ENCODE data around the gene TSPAN31.

The TSPAN31 gene

GRCh38 chr12:57739387-57739786, 5.5 kb upstream of the TSPAN31 start:
- no peak overlapping the region for H3K4me3 ChIP-seq (ENCODE audit: low read depth in 1 of 2, low read length in 2 of 2)
- no peaks in the 10 kb centered on the region for H3K9me3 ChIP-seq (ENCODE audit: control insufficient read depth in 1 of 2, low read length in 2 of 2)
- no peaks in the 10 kb centered on the region for H3K36me3 ChIP-seq (ENCODE audit: control insufficient read depth in 1 of 2, insufficient read depth in 2 of 2, low read length in 2 of 2)
- H3K27me3 ChIP-seq (ENCODE audit: low read depth, low read length) = peaks cover 33% of the 10 kb centered on the region
- no peak overlapping the region for H3K27ac ChIP-seq (ENCODE audit: low read length)
- peaks cover 0 to 42% of the 10 kb centered on the region in 2 donors for H3K4me1 ChIP-seq (ENCODE audit: control insufficient read depth in 1 of 2, insufficient read depth in 2 of 2, low read length in 2 of 2)

GRCh38 chr12:57739914-57740538, 4.8 kb upstream of the TSPAN31 start:
- Histone ChIP-seq H3K36me3 (ENCODE audit: control insufficient read depth in 1 of 2, insufficient read depth in 2 of 2, low read length in 2 of 2) (no peaks in the 10 kb centered on the region), H3K4me1 (ENCODE audit: control insufficient read depth in 1 of 2, insufficient read depth in 2 of 2, low read length in 2 of 2) (peaks cover 0 to 42% of the 10 kb centered on the region in 2 donors), H3K4me3 (ENCODE audit: low read depth in 1 of 2, low read length in 2 of 2) (no peak overlapping the region), H3K9me3 (ENCODE audit: control insufficient read depth in 1 of 2, low read length in 2 of 2) (no peaks in the 10 kb centered on the region), H3K27me3 (ENCODE audit: low read depth, low read length) (peaks cover 32% of the 10 kb centered on the region), H3K27ac (ENCODE audit: low read length) (no peak overlapping the region)

- H3K27me3 ChIP-seq (ENCODE audit: low read depth, low read length) = peaks cover 28% of the 10 kb centered on the region
- no peaks in the 10 kb centered on the region for H3K9me3 ChIP-seq (ENCODE audit: control insufficient read depth in 1 of 2, low read length in 2 of 2)
- peaks cover 6 to 40% of the 10 kb centered on the region in 2 donors for H3K4me1 ChIP-seq (ENCODE audit: control insufficient read depth in 1 of 2, insufficient read depth in 2 of 2, low read length in 2 of 2)
- no peak overlapping the region for H3K27ac ChIP-seq (ENCODE audit: low read length)
- peak overlapping the region in 1 of 2 donors; percentile 37 for H3K4me3 ChIP-seq (ENCODE audit: low read depth in 1 of 2, low read length in 2 of 2)
- no peaks in the 10 kb centered on the region for H3K36me3 ChIP-seq (ENCODE audit: control insufficient read depth in 1 of 2, insufficient read depth in 2 of 2, low read length in 2 of 2)
These were observed 4.0 kb upstream of the TSPAN31 start for GRCh38 chr12:57740656-57741412.

DNA sequence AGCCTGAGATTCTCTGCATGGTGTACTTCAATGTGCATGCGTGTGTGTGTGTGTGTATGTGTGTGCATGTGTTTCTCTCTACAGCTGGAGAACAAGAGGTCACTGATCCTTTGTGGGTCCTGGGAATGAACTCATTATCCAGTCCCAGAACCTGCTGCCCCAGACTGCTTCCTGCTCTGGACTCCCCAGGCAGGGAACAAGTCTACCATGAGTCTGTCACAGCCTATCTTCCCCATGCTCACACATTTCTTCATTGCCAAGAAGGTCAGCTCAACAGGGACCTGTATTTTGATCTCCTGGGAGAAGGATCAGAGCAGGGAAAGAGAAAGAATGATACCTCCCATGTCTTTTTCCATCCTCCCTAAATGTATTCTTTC, 3.4 kb upstream of the TSPAN31 start:
- H3K9me3 ChIP-seq (ENCODE audit: control insufficient read depth in 1 of 2, low read length in 2 of 2) = no peaks in the 10 kb centered on the region
- peak overlapping the region; percentile 37 to 52 for H3K4me3 ChIP-seq (ENCODE audit: low read depth in 1 of 2, low read length in 2 of 2)
- H3K4me1 ChIP-seq (ENCODE audit: control insufficient read depth in 1 of 2, insufficient read depth in 2 of 2, low read length in 2 of 2) = peaks cover 11 to 37% of the 10 kb centered on the region in 2 donors
- peaks cover under 1% of the 10 kb centered on the region in 2 donors for H3K36me3 ChIP-seq (ENCODE audit: control insufficient read depth in 1 of 2, insufficient read depth in 2 of 2, low read length in 2 of 2)
- peaks cover 23% of the 10 kb centered on the region for H3K27me3 ChIP-seq (ENCODE audit: low read depth, low read length)
- H3K27ac ChIP-seq (ENCODE audit: low read length) = no peak overlapping the region

- H3K9me3 ChIP-seq (ENCODE audit: control insufficient read depth in 1 of 2, low read length in 2 of 2) = no peaks in the 10 kb centered on the region
- peak overlapping the region; percentile 37 to 52 for H3K4me3 ChIP-seq (ENCODE audit: low read depth in 1 of 2, low read length in 2 of 2)
- no peak overlapping the region for H3K27ac ChIP-seq (ENCODE audit: low read length)
- H3K4me1 ChIP-seq (ENCODE audit: control insufficient read depth in 1 of 2, insufficient read depth in 2 of 2, low read length in 2 of 2) = peaks cover 11 to 31% of the 10 kb centered on the region in 2 donors
- H3K27me3 ChIP-seq (ENCODE audit: low read depth, low read length) = peaks cover 17% of the 10 kb centered on the region
- peaks cover 7 to 8% of the 10 kb centered on the region in 2 donors for H3K36me3 ChIP-seq (ENCODE audit: control insufficient read depth in 1 of 2, insufficient read depth in 2 of 2, low read length in 2 of 2)
These were observed 2.7 kb upstream of the TSPAN31 start for GRCh38 chr12:57741844-57742738.

DNA sequence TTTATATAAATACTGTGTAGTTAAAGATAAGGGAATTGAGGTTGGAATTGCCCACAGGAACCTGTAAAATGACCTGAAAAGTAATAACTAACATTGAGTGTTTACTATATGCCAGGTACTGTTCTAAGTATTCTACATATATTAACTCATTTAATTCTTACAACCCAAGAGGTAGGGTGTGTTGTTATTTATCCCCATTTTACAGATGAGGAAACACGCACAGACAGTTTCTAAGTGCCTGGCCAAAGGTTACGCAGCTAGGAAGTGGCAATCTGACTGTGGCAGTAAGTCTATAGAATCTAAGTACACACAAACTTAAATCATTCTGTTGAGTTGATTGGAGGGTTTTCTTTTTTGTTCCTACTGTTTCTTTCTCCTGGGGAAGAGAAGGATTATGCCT, 1.1 kb upstream of the TSPAN31 start:
- no peak overlapping the region for H3K4me3 ChIP-seq (ENCODE audit: low read depth in 1 of 2, low read length in 2 of 2)
- H3K27ac ChIP-seq (ENCODE audit: low read length) = no peak overlapping the region
- no peaks in the 10 kb centered on the region for H3K9me3 ChIP-seq (ENCODE audit: control insufficient read depth in 1 of 2, low read length in 2 of 2)
- peaks cover 12 to 23% of the 10 kb centered on the region in 2 donors for H3K36me3 ChIP-seq (ENCODE audit: control insufficient read depth in 1 of 2, insufficient read depth in 2 of 2, low read length in 2 of 2)
- H3K27me3 ChIP-seq (ENCODE audit: low read depth, low read length) = peaks cover 15% of the 10 kb centered on the region
- peaks cover 11 to 14% of the 10 kb centered on the region in 2 donors for H3K4me1 ChIP-seq (ENCODE audit: control insufficient read depth in 1 of 2, insufficient read depth in 2 of 2, low read length in 2 of 2)

DNA sequence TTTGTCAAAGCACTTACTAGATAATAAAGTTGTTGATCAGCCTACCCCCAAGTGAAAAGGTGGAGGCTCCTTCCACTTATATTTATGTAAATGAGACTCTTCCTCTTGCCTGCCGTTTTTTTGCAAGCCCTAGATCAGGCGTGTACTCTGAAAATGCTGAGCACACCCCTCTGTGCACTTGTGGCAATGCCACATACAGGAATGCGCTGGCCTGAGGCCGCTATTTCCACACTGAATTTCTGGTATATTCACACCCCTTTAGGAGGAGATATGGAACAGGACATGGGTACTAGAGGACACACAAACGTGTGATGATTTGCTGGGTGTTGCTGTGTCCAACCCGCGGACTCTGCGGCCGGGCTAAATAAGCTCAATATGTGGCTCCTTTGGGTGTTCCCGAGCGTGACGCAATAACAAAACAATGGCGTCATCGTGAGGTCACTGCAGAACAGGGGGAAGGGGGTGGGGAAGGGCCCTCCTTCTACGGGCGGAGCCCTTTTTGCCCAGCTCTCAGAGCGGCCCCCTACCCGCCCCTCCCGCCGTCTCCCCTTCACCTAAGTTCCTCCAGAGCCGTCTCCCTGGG, 554 bp upstream of the TSPAN31 start:
- H3K4me1 ChIP-seq (ENCODE audit: control insufficient read depth in 1 of 2, insufficient read depth in 2 of 2, low read length in 2 of 2) = peaks cover 9 to 11% of the 10 kb centered on the region in 2 donors
- peaks cover 17 to 28% of the 10 kb centered on the region in 2 donors for H3K36me3 ChIP-seq (ENCODE audit: control insufficient read depth in 1 of 2, insufficient read depth in 2 of 2, low read length in 2 of 2)
- peaks cover 10% of the 10 kb centered on the region for H3K27me3 ChIP-seq (ENCODE audit: low read depth, low read length)
- no peaks in the 10 kb centered on the region for H3K9me3 ChIP-seq (ENCODE audit: control insufficient read depth in 1 of 2, low read length in 2 of 2)
- peak overlapping the region; percentile 98 for H3K27ac ChIP-seq (ENCODE audit: low read length)
- H3K4me3 ChIP-seq (ENCODE audit: low read depth in 1 of 2, low read length in 2 of 2) = peak overlapping the region; percentile 80 to 88

DNA sequence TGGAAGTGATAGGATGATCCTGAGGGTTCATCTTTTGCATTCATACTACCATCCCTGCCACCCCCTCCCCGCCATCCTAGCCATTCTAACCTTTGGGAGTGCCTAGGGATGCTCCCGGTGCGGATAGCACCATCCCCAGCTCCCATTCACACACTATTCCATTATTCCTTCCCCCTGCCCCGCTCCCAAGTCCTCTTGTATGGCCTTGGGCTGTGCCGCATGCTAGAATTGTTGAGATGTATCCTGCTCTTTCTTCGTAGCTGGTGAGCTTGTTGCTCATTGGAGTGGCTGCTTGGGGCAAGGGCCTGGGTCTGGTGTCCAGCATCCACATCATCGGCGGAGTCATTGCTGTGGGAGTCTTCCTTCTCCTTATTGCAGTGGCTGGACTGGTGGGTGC, 644 bp downstream of the TSPAN31 start:
- H3K4me3 ChIP-seq (ENCODE audit: low read depth in 1 of 2, low read length in 2 of 2) = peak overlapping the region; percentile 80 to 88
- H3K27me3 ChIP-seq (ENCODE audit: low read depth, low read length) = peaks cover 5% of the 10 kb centered on the region
- H3K36me3 ChIP-seq (ENCODE audit: control insufficient read depth in 1 of 2, insufficient read depth in 2 of 2, low read length in 2 of 2) = peaks cover 19 to 33% of the 10 kb centered on the region in 2 donors
- peaks cover 7 to 11% of the 10 kb centered on the region in 2 donors for H3K4me1 ChIP-seq (ENCODE audit: control insufficient read depth in 1 of 2, insufficient read depth in 2 of 2, low read length in 2 of 2)
- no peaks in the 10 kb centered on the region for H3K9me3 ChIP-seq (ENCODE audit: control insufficient read depth in 1 of 2, low read length in 2 of 2)
- H3K27ac ChIP-seq (ENCODE audit: low read length) = peak overlapping the region; percentile 98

DNA sequence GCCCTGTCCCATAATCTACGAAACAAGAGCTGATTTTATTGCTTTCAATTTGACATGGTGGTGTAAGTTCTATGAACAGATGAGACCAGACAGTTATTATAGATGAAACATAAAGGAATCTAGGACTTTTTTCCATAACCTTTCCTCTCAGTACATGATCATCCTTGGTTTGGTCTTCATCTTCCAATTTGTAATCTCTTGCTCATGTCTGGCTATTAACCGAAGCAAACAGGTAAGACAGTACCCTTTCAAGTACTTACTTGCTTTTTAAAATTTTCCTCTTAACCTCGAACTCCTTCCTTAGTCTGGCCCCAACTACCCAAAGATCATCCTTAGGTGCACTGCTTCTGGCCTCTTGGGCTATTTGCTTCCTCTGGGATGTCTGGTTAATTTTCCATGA, 1.2 kb downstream of the TSPAN31 start:
- H3K4me3 ChIP-seq (ENCODE audit: low read depth in 1 of 2, low read length in 2 of 2) = peak overlapping the region; percentile 80 to 88
- peaks cover 5% of the 10 kb centered on the region for H3K27me3 ChIP-seq (ENCODE audit: low read depth, low read length)
- H3K9me3 ChIP-seq (ENCODE audit: control insufficient read depth in 1 of 2, low read length in 2 of 2) = no peaks in the 10 kb centered on the region
- H3K27ac ChIP-seq (ENCODE audit: low read length) = no peak overlapping the region
- H3K4me1 ChIP-seq (ENCODE audit: control insufficient read depth in 1 of 2, insufficient read depth in 2 of 2, low read length in 2 of 2) = peaks cover 12 to 13% of the 10 kb centered on the region in 2 donors
- H3K36me3 ChIP-seq (ENCODE audit: control insufficient read depth in 1 of 2, insufficient read depth in 2 of 2, low read length in 2 of 2) = peaks cover 19 to 36% of the 10 kb centered on the region in 2 donors

DNA sequence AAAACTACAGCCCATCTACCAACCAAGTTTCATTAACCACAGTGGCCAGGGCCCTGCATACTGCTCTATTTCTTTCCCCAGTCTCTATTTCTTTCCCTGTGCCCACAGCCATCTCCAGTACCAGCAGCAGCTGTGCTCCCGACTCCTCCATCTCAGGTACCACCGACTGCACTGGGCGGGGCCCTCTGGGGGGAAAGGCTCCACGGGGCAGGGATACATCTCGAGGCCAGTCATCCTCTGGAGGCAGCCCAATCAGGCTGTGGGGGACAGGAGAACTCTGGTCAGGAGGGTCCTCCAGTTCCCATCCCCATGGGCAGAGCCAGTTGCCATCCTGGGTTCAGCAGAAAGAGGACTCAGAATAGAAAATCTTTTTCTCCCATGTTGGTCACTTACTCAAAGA, 4.2 kb downstream of the TSPAN31 start:
- Histone ChIP-seq H3K27ac (ENCODE audit: low read length) (no peak overlapping the region), H3K4me1 (ENCODE audit: control insufficient read depth in 1 of 2, insufficient read depth in 2 of 2, low read length in 2 of 2) (peaks cover 22 to 25% of the 10 kb centered on the region in 2 donors), H3K4me3 (ENCODE audit: low read depth in 1 of 2, low read length in 2 of 2) (no peak overlapping the region), H3K9me3 (ENCODE audit: control insufficient read depth in 1 of 2, low read length in 2 of 2) (no peaks in the 10 kb centered on the region), H3K36me3 (ENCODE audit: control insufficient read depth in 1 of 2, insufficient read depth in 2 of 2, low read length in 2 of 2) (peaks cover 19 to 39% of the 10 kb centered on the region in 2 donors), H3K27me3 (ENCODE audit: low read depth, low read length) (no peaks in the 10 kb centered on the region)
